Renal cortex interstitium (tissue), 15 donors: ENCODE results near the gene EML6. TPM values are rescaled to one million over a fixed set of nuclear protein-coding genes. Genes with fewer than 3 reads are reported as not detected.
"Not testable (repeated sequence)": the region's sequence is repeated elsewhere in the genome, so short reads cannot be mapped to it uniquely, and the experiment has no call there.

ENCODE experiments used
- DNase-seq, 11 donors: peaks; one replicate each; pipeline ENCODE4 v3.0.0-alpha.2; 2013; ENCODE audit warnings: low read depth in 9 of 11, low spot score in 4 of 11; ENCODE audit errors: extremely low read depth in 1 of 11
- long read RNA-seq, 16 experiments: transcript quantifications; one replicate each; lab custom pipeline, GENCODE V29; 2026
- polyA plus RNA-seq, 3 donors: library from polyadenylated mRNA; unstranded; fragments of 120-200 nt; gene quantifications; one replicate each; pipeline ENCODE4 v1.2.1, GENCODE V29; 2013; ENCODE audit not compliant: insufficient read length in 3 of 3

Gene EML6
- polyA plus RNA-seq = 10 to 100 TPM; 11.5 to 20.3 (median 13.9) TPM
- long read RNA-seq, donor 1 = 0 reads
- long read RNA-seq, donor 2 = 0 reads
- long read RNA-seq, donor 3, partial matches to known transcripts = 109 of 359 reads
- long read RNA-seq, donor 3, other reads (novel, unspliced or antisense) = 250 of 359 reads
- long read RNA-seq, donor 4 = 0 reads
- long read RNA-seq, donor 5 = 0 reads
- long read RNA-seq, donor 6 = 0 reads
- long read RNA-seq, donor 7, partial matches to known transcripts = 0 of 1 reads
- long read RNA-seq, donor 7, other reads (novel, unspliced or antisense) = 0 of 1 reads
- long read RNA-seq, donor 8 = 0 reads
- long read RNA-seq, donor 9 = 0 reads
- long read RNA-seq, donor 10 = 0 reads
- long read RNA-seq, donor 11 = 0 reads
- long read RNA-seq, donor 12 = 0 reads
- long read RNA-seq, donor 13 = 0 reads
- long read RNA-seq, donor 14 = 0 reads
- long read RNA-seq, donor 15 = 0 reads
- long read RNA-seq, donor 16, partial matches to known transcripts = 458 of 607 reads
- long read RNA-seq, donor 16, other reads (novel, unspliced or antisense) = 149 of 607 reads

- peak; percentile 92 to 98 (median 94) for DNase-seq
These were observed at the start of gene EML6 for GRCh38 chr2:54723131-54723995. Gene EML6 (plus strand): TSS chr2:54723662. CDS start chr2:54725062, 1,400 bp downstream.

- DNase-seq = no peak
These were observed 48.2 kb upstream of the EML6 start for GRCh38 chr2:54675281-54675680.

- DNase-seq = no peak
These were observed 47.7 kb upstream of the EML6 start for GRCh38 chr2:54675738-54676137.

- DNase-seq = no peak
These were observed 46.8 kb upstream of the EML6 start for GRCh38 chr2:54676656-54677055.

- no peak for DNase-seq
These were observed 45.8 kb upstream of the EML6 start for GRCh38 chr2:54677476-54678265.

GRCh38 chr2:54678719-54679118 lies 44.7 kb upstream of the EML6 start:
- no peak for DNase-seq

GRCh38 chr2:54680397-54681041 lies 42.9 kb upstream of the EML6 start:
- DNase-seq = no peak

GRCh38 chr2:54681416-54681815 lies 42.0 kb upstream of the EML6 start:
- no peak for DNase-seq

- DNase-seq = no peak
These were observed 39.9 kb upstream of the EML6 start for GRCh38 chr2:54683596-54683995.

- no peak for DNase-seq
These were observed 38.1 kb upstream of the EML6 start for GRCh38 chr2:54685263-54685775.

- no peak for DNase-seq
These were observed 35.8 kb upstream of the EML6 start for GRCh38 chr2:54687595-54688152.

GRCh38 chr2:54691445-54692135 lies 31.9 kb upstream of the EML6 start:
- no peak for DNase-seq

GRCh38 chr2:54692556-54692955 lies 30.9 kb upstream of the EML6 start:
- DNase-seq = no peak

GRCh38 chr2:54695378-54695777 lies 28.1 kb upstream of the EML6 start:
- DNase-seq = no peak

GRCh38 chr2:54697934-54698333 lies 25.5 kb upstream of the EML6 start:
- no peak for DNase-seq

GRCh38 chr2:54698926-54699325 lies 24.5 kb upstream of the EML6 start:
- not testable (repeated sequence) for DNase-seq

GRCh38 chr2:54699665-54700064 lies 23.8 kb upstream of the EML6 start:
- no peak for DNase-seq

- DNase-seq = no peak
These were observed 22.4 kb upstream of the EML6 start for GRCh38 chr2:54701029-54701428.
